SK-N-SH treated with all-trans-retinoic acid at 6 μM for 48 hours (cell line): ENCODE results near the gene KCNQ5.
A peak's percentile ranks its signal among the peaks of the same experiment; 100 is the strongest.

ENCODE experiments used
- ATAC-seq: fragments of 200-7000 bp; cut with Tn5 transposase; 3 replicates; pipeline ENCODE4 v1.9.1; 2020; ENCODE audit warnings: mild to moderate bottlenecking, moderate library complexity
- ARNTL ChIP-seq: fragments of 450-650 bp; formaldehyde crosslinking; IDR thresholded peaks from 2 replicates; pipeline ENCODE4 v1.5.0; 2020; ENCODE audit warnings: low read depth, mild to moderate bottlenecking, moderate library complexity, borderline replicate concordance
- BACH2 ChIP-seq: fragments of 250-450 bp; sonication (Bioruptor Pico); IDR thresholded peaks from 2 replicates; pipeline ENCODE4 v1.9.0; 2021; ENCODE audit warnings: mild to moderate bottlenecking, borderline replicate concordance
- CSDC2 ChIP-seq: fragments of 250-450 bp; sonication (Bioruptor Pico); IDR thresholded peaks from 2 replicates; pipeline ENCODE4 v1.5.0; 2020; ENCODE audit warnings: mild to moderate bottlenecking, moderate library complexity
- ESRRG ChIP-seq: fragments of 250-450 bp; sonication (Bioruptor Pico); IDR thresholded peaks from 2 replicates; pipeline ENCODE4 v1.6.1; 2021; ENCODE audit warnings: mild to moderate bottlenecking
- GLIS3 ChIP-seq: fragments of 250-450 bp; sonication (Bioruptor Pico); IDR thresholded peaks from 2 replicates; pipeline ENCODE4 v1.5.0; 2020; ENCODE audit warnings: mild to moderate bottlenecking, moderate library complexity
- ISL1 ChIP-seq: fragments of 250-450 bp; sonication (Bioruptor Pico); IDR thresholded peaks from 2 replicates; pipeline ENCODE4 v2.1.2; 2022; ENCODE audit warnings: mild to moderate bottlenecking, moderate library complexity
- OSR1 ChIP-seq: fragments of 250-450 bp; sonication (Bioruptor Pico); IDR thresholded peaks from 2 replicates; pipeline ENCODE4 v1.8.0; 2022; ENCODE audit warnings: moderate library complexity, mild to moderate bottlenecking, inconsistent platforms
- POU6F1 ChIP-seq: fragments of 250-450 bp; sonication (Bioruptor Pico); IDR thresholded peaks from 2 replicates; pipeline ENCODE4 v1.8.0; 2021; ENCODE audit warnings: low read depth, mild to moderate bottlenecking, moderate library complexity, borderline replicate concordance
- PPARA ChIP-seq: fragments of 250-450 bp; sonication (Bioruptor Pico); IDR thresholded peaks from 2 replicates; pipeline ENCODE4 v1.5.0; 2020; ENCODE audit warnings: mild to moderate bottlenecking, borderline replicate concordance
- RARB ChIP-seq: fragments of 250-450 bp; sonication (Bioruptor Pico); IDR thresholded peaks from 2 replicates; pipeline ENCODE4 v1.8.0; 2021; ENCODE audit warnings: mild to moderate bottlenecking, moderate library complexity
- SNAI2 ChIP-seq: fragments of 250-450 bp; sonication (Bioruptor Pico); IDR thresholded peaks from 2 replicates; pipeline ENCODE4 v1.5.0; 2020; ENCODE audit warnings: mild to moderate bottlenecking, moderate library complexity
- TCF4 ChIP-seq: fragments of 250-450 bp; sonication (Bioruptor Pico); IDR thresholded peaks from 2 replicates; pipeline ENCODE4 v1.8.0; 2021; ENCODE audit warnings: mild to moderate bottlenecking, moderate library complexity, borderline replicate concordance
- TSHZ2 ChIP-seq: fragments of 250-450 bp; sonication (Bioruptor Pico); IDR thresholded peaks from 2 replicates; pipeline ENCODE4 v1.5.0; 2020; ENCODE audit warnings: mild to moderate bottlenecking, moderate library complexity
- ZC3H10 ChIP-seq: fragments of 250-450 bp; sonication (Bioruptor Pico); IDR thresholded peaks from 2 replicates; pipeline ENCODE4 v1.5.1; 2021; ENCODE audit warnings: mild to moderate bottlenecking, moderate library complexity
- ZFP3 ChIP-seq: fragments of 250-450 bp; sonication (Bioruptor Pico); IDR thresholded peaks from 2 replicates; pipeline ENCODE4 v1.5.0; 2020; ENCODE audit warnings: mild to moderate bottlenecking, moderate library complexity
- ZFP30 ChIP-seq: fragments of 450-650 bp; formaldehyde crosslinking; IDR thresholded peaks from 2 replicates; pipeline ENCODE4 v1.5.0; 2022; ENCODE audit warnings: mild to moderate bottlenecking, moderate library complexity
- ZNF565 ChIP-seq: fragments of 450-650 bp; formaldehyde crosslinking; conservative IDR thresholded peaks from 2 replicates; pipeline ENCODE4 v1.5.0; 2020; ENCODE audit warnings: low read depth, mild to moderate bottlenecking, moderate library complexity
- ZNF70 ChIP-seq: fragments of 450-650 bp; formaldehyde crosslinking; IDR thresholded peaks from 2 replicates; pipeline ENCODE4 v1.5.0; 2020; ENCODE audit warnings: mild to moderate bottlenecking, moderate library complexity
- ZNF8 ChIP-seq: fragments of 450-650 bp; formaldehyde crosslinking; IDR thresholded peaks from 2 replicates; pipeline ENCODE4 v1.5.0; 2020; ENCODE audit warnings: mild to moderate bottlenecking, moderate library complexity
- TF ChIP-seq, protein P1 (sequence below): fragments of 250-450 bp; sonication (Bioruptor Pico); IDR thresholded peaks from 2 replicates; pipeline ENCODE4 v1.8.0; 2020; ENCODE audit warnings: mild to moderate bottlenecking, moderate library complexity, borderline replicate concordance
- TF ChIP-seq, protein P2 (sequence below): fragments of 250-450 bp; sonication (Bioruptor Pico); IDR thresholded peaks from 2 replicates; pipeline ENCODE4 v1.5.1; 2020; ENCODE audit warnings: low read depth, mild to moderate bottlenecking, moderate library complexity

The KCNQ5 gene

DNA sequence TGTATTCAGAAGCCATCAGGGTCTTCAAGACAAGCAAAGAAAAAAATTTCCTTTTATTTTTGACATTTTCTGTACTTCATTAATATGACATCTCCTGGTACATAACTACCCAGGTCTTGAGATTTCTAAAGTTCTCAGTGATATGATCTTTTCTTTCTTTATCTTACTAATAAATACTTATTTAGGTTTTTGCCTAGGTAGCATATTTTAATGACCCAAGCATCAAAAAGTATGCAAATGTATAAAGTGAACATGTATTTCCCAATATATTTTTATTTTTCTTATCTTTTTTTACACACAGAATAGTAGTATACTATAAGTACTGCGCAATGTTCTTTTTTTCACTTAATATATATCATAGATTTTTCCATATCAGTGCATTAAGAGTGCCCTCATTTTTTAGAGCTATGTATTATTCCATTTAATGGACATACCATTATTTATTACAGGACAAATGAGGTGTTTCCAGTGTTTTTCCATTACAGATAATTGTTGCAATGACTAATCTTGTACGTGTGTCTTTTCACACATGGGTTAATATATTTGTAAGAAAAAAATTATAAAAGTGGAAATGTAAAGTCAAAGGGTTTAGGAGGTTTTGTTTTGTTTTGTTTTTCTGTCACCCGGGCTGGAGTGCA lies 107.0 kb downstream of the KCNQ5 start:
- TF ChIP-seq ESRRG (no peak), ZNF8 (CRISPR knock-in tag) (peak; percentile 91), POU6F1 (CRISPR knock-in tag) (no peak)
- TF ChIP-seq, all 23 proteins: peak for 1
- no peak for ATAC-seq

- no peak for ATAC-seq
- no peak for TF ChIP-seq SNAI2 (CRISPR knock-in tag)
- TF ChIP-seq ZC3H10 (CRISPR knock-in tag) = no peak
- no peak for TF ChIP-seq OSR1 (CRISPR knock-in tag)
- TF ChIP-seq TCF4 (CRISPR knock-in tag) = no peak
- TF ChIP-seq PPARA (CRISPR knock-in tag) = no peak
- TF ChIP-seq, protein P1, sequence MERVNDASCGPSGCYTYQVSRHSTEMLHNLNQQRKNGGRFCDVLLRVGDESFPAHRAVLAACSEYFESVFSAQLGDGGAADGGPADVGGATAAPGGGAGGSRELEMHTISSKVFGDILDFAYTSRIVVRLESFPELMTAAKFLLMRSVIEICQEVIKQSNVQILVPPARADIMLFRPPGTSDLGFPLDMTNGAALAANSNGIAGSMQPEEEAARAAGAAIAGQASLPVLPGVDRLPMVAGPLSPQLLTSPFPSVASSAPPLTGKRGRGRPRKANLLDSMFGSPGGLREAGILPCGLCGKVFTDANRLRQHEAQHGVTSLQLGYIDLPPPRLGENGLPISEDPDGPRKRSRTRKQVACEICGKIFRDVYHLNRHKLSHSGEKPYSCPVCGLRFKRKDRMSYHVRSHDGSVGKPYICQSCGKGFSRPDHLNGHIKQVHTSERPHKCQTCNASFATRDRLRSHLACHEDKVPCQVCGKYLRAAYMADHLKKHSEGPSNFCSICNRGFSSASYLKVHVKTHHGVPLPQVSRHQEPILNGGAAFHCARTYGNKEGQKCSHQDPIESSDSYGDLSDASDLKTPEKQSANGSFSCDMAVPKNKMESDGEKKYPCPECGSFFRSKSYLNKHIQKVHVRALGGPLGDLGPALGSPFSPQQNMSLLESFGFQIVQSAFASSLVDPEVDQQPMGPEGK (CRISPR knock-in tag) = no peak
- TF ChIP-seq TSHZ2 (CRISPR knock-in tag) = no peak
- TF ChIP-seq ZFP30 (CRISPR knock-in tag) = no peak
- TF ChIP-seq, protein P2, sequence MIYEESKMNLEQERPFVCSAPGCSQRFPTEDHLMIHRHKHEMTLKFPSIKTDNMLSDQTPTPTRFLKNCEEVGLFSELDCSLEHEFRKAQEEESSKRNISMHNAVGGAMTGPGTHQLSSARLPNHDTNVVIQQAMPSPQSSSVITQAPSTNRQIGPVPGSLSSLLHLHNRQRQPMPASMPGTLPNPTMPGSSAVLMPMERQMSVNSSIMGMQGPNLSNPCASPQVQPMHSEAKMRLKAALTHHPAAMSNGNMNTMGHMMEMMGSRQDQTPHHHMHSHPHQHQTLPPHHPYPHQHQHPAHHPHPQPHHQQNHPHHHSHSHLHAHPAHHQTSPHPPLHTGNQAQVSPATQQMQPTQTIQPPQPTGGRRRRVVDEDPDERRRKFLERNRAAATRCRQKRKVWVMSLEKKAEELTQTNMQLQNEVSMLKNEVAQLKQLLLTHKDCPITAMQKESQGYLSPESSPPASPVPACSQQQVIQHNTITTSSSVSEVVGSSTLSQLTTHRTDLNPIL = no peak
- no peak for TF ChIP-seq CSDC2 (CRISPR knock-in tag)
- no peak for TF ChIP-seq ZNF565 (CRISPR knock-in tag)
- TF ChIP-seq POU6F1 (CRISPR knock-in tag) = no peak
- TF ChIP-seq RARB (CRISPR knock-in tag) = no peak
- no peak for TF ChIP-seq ARNTL (CRISPR knock-in tag)
- TF ChIP-seq ESRRG = no peak
- TF ChIP-seq ZNF70 = no peak
- no peak for TF ChIP-seq GLIS3
These were observed 111.2 kb downstream of the KCNQ5 start for GRCh38 chr6:72733045-72733444.

- TF ChIP-seq ZC3H10 (CRISPR knock-in tag) (no peak), ZFP30 (CRISPR knock-in tag) (no peak), ZFP3 (no peak), GLIS3 (no peak)
- no peak for ATAC-seq
These were observed 116.2 kb downstream of the KCNQ5 start for GRCh38 chr6:72738091-72738490.

GRCh38 chr6:72739368-72739779 lies 117.5 kb downstream of the KCNQ5 start:
- peak; percentile 53; the same call in 1 of the 3 replicates for ATAC-seq
- TF ChIP-seq ISL1 (CRISPR knock-in tag) = no peak
- TF ChIP-seq, protein P1 (CRISPR knock-in tag) = no peak
- TF ChIP-seq, protein P2 = no peak
- no peak for TF ChIP-seq BACH2 (CRISPR knock-in tag)
- no peak for TF ChIP-seq POU6F1 (CRISPR knock-in tag)
- no peak for TF ChIP-seq ZNF70
- TF ChIP-seq ZNF8 (CRISPR knock-in tag) = no peak
- no peak for TF ChIP-seq ZNF565 (CRISPR knock-in tag)
